ENCODE results near the gene MYORG.

DNA sequence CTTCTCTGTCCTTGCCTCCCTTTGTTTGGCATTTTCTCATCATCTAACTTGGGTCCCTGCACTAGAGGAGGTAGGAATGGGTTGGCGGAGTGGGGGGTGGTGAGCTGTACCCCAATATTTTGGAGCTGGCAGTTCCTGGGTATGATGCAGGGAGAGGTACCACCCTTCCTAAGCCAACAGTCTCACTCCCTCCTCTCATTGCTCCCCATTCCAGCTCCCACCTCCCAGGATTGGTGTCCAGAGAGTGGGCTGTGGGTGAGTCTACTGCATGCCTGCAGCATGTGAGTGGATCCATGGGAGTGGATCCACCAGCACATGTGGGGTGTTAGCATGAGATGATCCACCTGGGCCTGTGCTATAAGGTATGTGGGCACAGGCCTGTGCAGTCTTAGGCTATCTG is 22.2 kb upstream of the MYORG start:
- TF ChIP-seq, protein P1, sequence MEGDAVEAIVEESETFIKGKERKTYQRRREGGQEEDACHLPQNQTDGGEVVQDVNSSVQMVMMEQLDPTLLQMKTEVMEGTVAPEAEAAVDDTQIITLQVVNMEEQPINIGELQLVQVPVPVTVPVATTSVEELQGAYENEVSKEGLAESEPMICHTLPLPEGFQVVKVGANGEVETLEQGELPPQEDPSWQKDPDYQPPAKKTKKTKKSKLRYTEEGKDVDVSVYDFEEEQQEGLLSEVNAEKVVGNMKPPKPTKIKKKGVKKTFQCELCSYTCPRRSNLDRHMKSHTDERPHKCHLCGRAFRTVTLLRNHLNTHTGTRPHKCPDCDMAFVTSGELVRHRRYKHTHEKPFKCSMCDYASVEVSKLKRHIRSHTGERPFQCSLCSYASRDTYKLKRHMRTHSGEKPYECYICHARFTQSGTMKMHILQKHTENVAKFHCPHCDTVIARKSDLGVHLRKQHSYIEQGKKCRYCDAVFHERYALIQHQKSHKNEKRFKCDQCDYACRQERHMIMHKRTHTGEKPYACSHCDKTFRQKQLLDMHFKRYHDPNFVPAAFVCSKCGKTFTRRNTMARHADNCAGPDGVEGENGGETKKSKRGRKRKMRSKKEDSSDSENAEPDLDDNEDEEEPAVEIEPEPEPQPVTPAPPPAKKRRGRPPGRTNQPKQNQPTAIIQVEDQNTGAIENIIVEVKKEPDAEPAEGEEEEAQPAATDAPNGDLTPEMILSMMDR (IDR thresholded peaks at IDR 0.05): no peak
- TF ChIP-seq POLR2A (IDR thresholded peaks at IDR 0.05): no peak
